Colonic mucosa (tissue), 4 donors: ENCODE results near the gene CLEC7A. TPM values are rescaled to one million over a fixed set of nuclear protein-coding genes. Genes with fewer than 3 reads are reported as not detected.

Experiments
- DNase-seq: peaks from one replicate; pipeline ENCODE4 v3.0.0-alpha.2; 2020
- H3K27ac ChIP-seq: fragments of 200-600 bp; one replicate; pipeline ENCODE4 v1.8.0; 2021
- H3K27me3 ChIP-seq: fragments of 200-600 bp; one replicate; pipeline ENCODE4 v1.8.0; 2021
- H3K36me3 ChIP-seq: fragments of 200-600 bp; one replicate; pipeline ENCODE4 v1.8.0; 2021
- H3K4me1 ChIP-seq: fragments of 200-600 bp; one replicate; pipeline ENCODE4 v1.8.0; 2021; ENCODE audit warnings: mild to moderate bottlenecking
- H3K4me3 ChIP-seq: fragments of 200-600 bp; one replicate; pipeline ENCODE4 v1.8.0; 2021
- H3K9ac ChIP-seq, 2 donors: one replicate each; pipeline ENCODE4 v1.7.0; 2013; ENCODE audit warnings: control low read depth in 2 of 2, low read depth in 2 of 2, low read length in 2 of 2
- H3K9me3 ChIP-seq: fragments of 200-600 bp; one replicate; pipeline ENCODE4 v1.8.0; 2021
- intact Hi-C: fragments of 100-400 bp; cut with DNase I; formaldehyde crosslinking; loops from one replicate; pipeline ENCODE4 v1.14.1; 2022
- total RNA-seq, 2 donors: library from RNA; stranded (reverse); fragmentation: NEBNext Ultra II Directional in 1 of 2; extraction: Animal tissue kit (Norgen Biotek cat#: 25700) in 1 of 2; gene quantifications; one replicate each; pipeline ENCODE4 v1.2.1, GENCODE V29; 2021
- TF ChIP-seq, protein P1 (sequence below): fragments of 200-600 bp; IDR thresholded peaks from one replicate; pipeline ENCODE4 v1.8.0; 2022; ENCODE audit warnings: antibody characterized with exemption, mild to moderate bottlenecking
- donor health status: healthy.
- donor health status: DM: no; HTN: no; CAD: no.
- donor health status: DM: no; HTN: no; CAD: no.

The CLEC7A gene
- total RNA-seq, 2 donors from 2014 or later, result 1.1 to 6.8 TPM

DNA sequence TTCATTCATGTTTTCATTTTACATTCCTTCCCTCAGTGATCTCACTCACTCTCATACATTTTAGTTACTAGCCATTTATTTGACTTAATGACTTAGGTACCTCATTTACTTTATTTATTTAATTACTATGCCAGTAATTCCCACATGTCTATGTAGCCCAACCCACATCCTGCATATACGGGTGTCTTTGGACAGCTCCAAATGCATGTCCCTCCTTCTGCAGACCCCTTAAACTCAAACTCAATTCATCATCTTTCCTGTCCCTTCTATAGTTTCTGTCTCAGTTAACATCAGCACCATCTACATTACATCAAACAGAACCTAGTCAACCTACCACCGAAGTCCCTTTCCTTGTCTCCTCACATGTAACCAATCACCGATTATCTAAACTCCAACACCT is 34.0 kb downstream of the CLEC7A start:
- no peak for DNase-seq
- Histone ChIP-seq H3K9ac (no peak overlapping the region), H3K9me3 (no peaks in the 10 kb centered on the region), H3K4me3 (no peak overlapping the region), H3K4me1 (no peaks in the 10 kb centered on the region), H3K27ac (no peak overlapping the region), H3K36me3 (no peaks in the 10 kb centered on the region), H3K27me3 (no peaks in the 10 kb centered on the region)
- intact Hi-C loops, result no loop called here
- TF ChIP-seq, protein P1, sequence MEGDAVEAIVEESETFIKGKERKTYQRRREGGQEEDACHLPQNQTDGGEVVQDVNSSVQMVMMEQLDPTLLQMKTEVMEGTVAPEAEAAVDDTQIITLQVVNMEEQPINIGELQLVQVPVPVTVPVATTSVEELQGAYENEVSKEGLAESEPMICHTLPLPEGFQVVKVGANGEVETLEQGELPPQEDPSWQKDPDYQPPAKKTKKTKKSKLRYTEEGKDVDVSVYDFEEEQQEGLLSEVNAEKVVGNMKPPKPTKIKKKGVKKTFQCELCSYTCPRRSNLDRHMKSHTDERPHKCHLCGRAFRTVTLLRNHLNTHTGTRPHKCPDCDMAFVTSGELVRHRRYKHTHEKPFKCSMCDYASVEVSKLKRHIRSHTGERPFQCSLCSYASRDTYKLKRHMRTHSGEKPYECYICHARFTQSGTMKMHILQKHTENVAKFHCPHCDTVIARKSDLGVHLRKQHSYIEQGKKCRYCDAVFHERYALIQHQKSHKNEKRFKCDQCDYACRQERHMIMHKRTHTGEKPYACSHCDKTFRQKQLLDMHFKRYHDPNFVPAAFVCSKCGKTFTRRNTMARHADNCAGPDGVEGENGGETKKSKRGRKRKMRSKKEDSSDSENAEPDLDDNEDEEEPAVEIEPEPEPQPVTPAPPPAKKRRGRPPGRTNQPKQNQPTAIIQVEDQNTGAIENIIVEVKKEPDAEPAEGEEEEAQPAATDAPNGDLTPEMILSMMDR, result no peak

- no peak overlapping the region for H3K27ac ChIP-seq
- DNase-seq, result no peak
- TF ChIP-seq, protein P1, result no peak
These were observed 35.2 kb downstream of the CLEC7A start for GRCh38 chr12:10094646-10095395.

GRCh38 chr12:10088955-10089900 is 40.8 kb downstream of the CLEC7A start:
- Histone ChIP-seq H3K36me3 (no peaks in the 10 kb centered on the region), H3K27me3 (no peaks in the 10 kb centered on the region), H3K9ac (no peak overlapping the region), H3K4me3 (no peak overlapping the region), H3K4me1 (no peaks in the 10 kb centered on the region), H3K9me3 (no peaks in the 10 kb centered on the region), H3K27ac (no peak overlapping the region)
- TF ChIP-seq, protein P1, result no peak
- intact Hi-C loops, result no loop called here
- no peak for DNase-seq

More at GRCh38 chr12:10094646-10095395, 35.2 kb downstream of the CLEC7A start:
- Histone ChIP-seq H3K9ac (no peak overlapping the region), H3K27me3 (no peaks in the 10 kb centered on the region), H3K4me1 (no peaks in the 10 kb centered on the region), H3K4me3 (no peak overlapping the region), H3K9me3 (no peaks in the 10 kb centered on the region), H3K36me3 (no peaks in the 10 kb centered on the region)
- intact Hi-C loops, result no loop called here

DNA sequence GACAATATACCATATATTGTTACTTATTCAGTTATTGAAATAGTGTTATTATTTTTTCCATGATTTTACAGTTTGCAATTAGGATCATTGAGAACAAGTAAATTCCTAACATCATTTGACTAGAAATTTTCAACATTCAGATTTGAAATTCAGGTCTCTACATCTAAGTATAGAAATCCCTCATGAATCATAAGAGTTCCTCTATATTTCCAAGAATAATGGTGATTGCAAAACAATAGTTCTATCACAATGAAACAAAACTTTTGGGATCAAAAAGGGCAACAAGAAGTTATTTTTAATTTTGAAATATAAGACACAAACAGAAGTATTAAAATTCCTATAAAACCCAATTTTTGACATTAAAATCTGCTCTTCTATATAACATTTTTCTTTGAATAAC is 42.0 kb downstream of the CLEC7A start:
- H3K27ac ChIP-seq, result no peak overlapping the region
- DNase-seq, result no peak
- intact Hi-C loops, result no loop called here
- no peaks in the 10 kb centered on the region for H3K27me3 ChIP-seq
- no peak overlapping the region for H3K9ac ChIP-seq
- TF ChIP-seq, protein P1, result no peak
- no peaks in the 10 kb centered on the region for H3K9me3 ChIP-seq
- H3K4me1 ChIP-seq, result no peaks in the 10 kb centered on the region
- no peak overlapping the region for H3K4me3 ChIP-seq
- H3K36me3 ChIP-seq, result no peaks in the 10 kb centered on the region

DNA sequence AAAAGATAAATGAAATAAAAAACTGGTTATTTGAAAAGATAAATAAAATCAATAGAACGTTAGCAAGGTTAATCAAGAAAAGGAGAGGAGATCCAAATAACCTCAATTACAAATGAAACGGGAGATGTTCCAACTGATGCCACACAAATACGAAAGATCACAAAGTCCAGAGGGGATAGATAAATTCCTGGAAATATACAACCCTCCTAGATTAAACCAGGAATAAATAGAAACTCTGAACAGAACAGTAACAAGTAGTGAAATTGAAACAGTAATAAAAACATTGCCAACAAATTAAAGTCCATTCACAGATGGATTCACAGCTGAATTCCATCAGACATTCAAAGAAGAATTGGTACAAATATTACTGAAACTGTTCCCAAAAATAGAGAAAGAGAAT is 43.6 kb downstream of the CLEC7A start:
- intact Hi-C loops, result no loop called here
- no peak for DNase-seq
- H3K27ac ChIP-seq, result no peak overlapping the region
- H3K27me3 ChIP-seq, result no peaks in the 10 kb centered on the region
- H3K36me3 ChIP-seq, result no peaks in the 10 kb centered on the region
- TF ChIP-seq, protein P1, result no peak
- H3K4me3 ChIP-seq, result no peak overlapping the region
- no peaks in the 10 kb centered on the region for H3K9me3 ChIP-seq
- no peaks in the 10 kb centered on the region for H3K4me1 ChIP-seq
- no peak overlapping the region for H3K9ac ChIP-seq
